Duodenal mucosa (tissue), 2 donors: ENCODE data around the gene EVC2.

Experiments used
- H3K27ac ChIP-seq: one replicate; pipeline ENCODE4 v1.7.0; 2013; ENCODE audit warnings: low read depth, low read length
- H3K27me3 ChIP-seq, 2 donors: one replicate each; pipeline ENCODE4 v1.7.0; 2013; ENCODE audit warnings: low read length in 2 of 2, control low read depth in 1 of 2; ENCODE audit not compliant: insufficient read depth in 2 of 2, control insufficient read depth in 1 of 2
- H3K36me3 ChIP-seq, 2 donors: one replicate each; pipeline ENCODE4 v1.7.0; 2013; ENCODE audit warnings: low read length in 2 of 2, control low read depth in 1 of 2; ENCODE audit not compliant: insufficient read depth in 2 of 2, control insufficient read depth in 1 of 2
- H3K4me1 ChIP-seq, 2 donors: one replicate each; pipeline ENCODE4 v1.7.0; 2013; ENCODE audit warnings: low read length in 2 of 2, control low read depth in 1 of 2; ENCODE audit not compliant: insufficient read depth in 2 of 2, control insufficient read depth in 1 of 2
- H3K4me3 ChIP-seq, 2 donors: one replicate each; pipeline ENCODE4 v1.7.0; 2013; ENCODE audit warnings: low read length in 2 of 2, low read depth in 1 of 2
- H3K9ac ChIP-seq, 2 donors: one replicate each; pipeline ENCODE4 v1.7.0; 2013; ENCODE audit warnings: low read length in 2 of 2, low read depth in 1 of 2
- H3K9me3 ChIP-seq, 2 donors: one replicate each; pipeline ENCODE4 v1.7.0; 2013; ENCODE audit warnings: low read length in 2 of 2, control low read depth in 1 of 2; ENCODE audit not compliant: control insufficient read depth in 1 of 2

Gene EVC2

GRCh38 chr4:5654791-5655190, 53.6 kb downstream of the EVC2 start:
- no peaks in the 10 kb centered on the region for H3K27me3 ChIP-seq
- H3K9me3 ChIP-seq: no peaks in the 10 kb centered on the region
- H3K27ac ChIP-seq: no peak overlapping the region
- no peak overlapping the region for H3K9ac ChIP-seq
- no peaks in the 10 kb centered on the region for H3K4me1 ChIP-seq
- no peak overlapping the region for H3K4me3 ChIP-seq
- H3K36me3 ChIP-seq: no peaks in the 10 kb centered on the region

DNA sequence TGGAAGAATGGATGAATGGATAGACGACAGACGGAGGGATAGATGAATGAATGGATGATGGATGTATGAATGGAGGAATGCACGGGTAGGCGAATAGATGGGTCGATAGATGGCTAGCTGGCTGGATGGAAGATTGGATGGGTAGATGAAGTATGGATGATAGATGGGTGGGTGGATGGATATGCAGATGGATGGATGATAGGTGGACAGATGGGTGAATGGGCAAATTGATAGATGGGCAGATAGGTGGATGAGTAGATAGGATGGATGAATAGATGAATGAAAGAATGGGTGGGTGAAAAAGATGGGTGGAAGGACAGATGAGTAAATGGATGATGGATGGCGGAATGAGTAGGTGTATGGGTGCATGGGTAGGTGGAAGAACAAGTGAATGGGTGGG, 57.3 kb downstream of the EVC2 start:
- Histone ChIP-seq H3K27ac (no peak overlapping the region), H3K4me1 (no peaks in the 10 kb centered on the region), H3K27me3 (no peaks in the 10 kb centered on the region), H3K9me3 (no peaks in the 10 kb centered on the region), H3K4me3 (no peak overlapping the region), H3K9ac (no peak overlapping the region), H3K36me3 (no peaks in the 10 kb centered on the region)

GRCh38 chr4:5650040-5650439, 58.3 kb downstream of the EVC2 start:
- H3K36me3 ChIP-seq: no peaks in the 10 kb centered on the region
- H3K9me3 ChIP-seq: no peaks in the 10 kb centered on the region
- H3K27ac ChIP-seq: no peak overlapping the region
- no peak overlapping the region for H3K9ac ChIP-seq
- H3K4me3 ChIP-seq: no peak overlapping the region
- H3K27me3 ChIP-seq: no peaks in the 10 kb centered on the region
- no peaks in the 10 kb centered on the region for H3K4me1 ChIP-seq

GRCh38 chr4:5647351-5647750, 61.0 kb downstream of the EVC2 start:
- H3K9me3 ChIP-seq: no peaks in the 10 kb centered on the region
- H3K27ac ChIP-seq: no peak overlapping the region
- H3K36me3 ChIP-seq: no peaks in the 10 kb centered on the region
- no peak overlapping the region for H3K4me3 ChIP-seq
- no peaks in the 10 kb centered on the region for H3K4me1 ChIP-seq
- no peak overlapping the region for H3K9ac ChIP-seq
- H3K27me3 ChIP-seq: no peaks in the 10 kb centered on the region

DNA sequence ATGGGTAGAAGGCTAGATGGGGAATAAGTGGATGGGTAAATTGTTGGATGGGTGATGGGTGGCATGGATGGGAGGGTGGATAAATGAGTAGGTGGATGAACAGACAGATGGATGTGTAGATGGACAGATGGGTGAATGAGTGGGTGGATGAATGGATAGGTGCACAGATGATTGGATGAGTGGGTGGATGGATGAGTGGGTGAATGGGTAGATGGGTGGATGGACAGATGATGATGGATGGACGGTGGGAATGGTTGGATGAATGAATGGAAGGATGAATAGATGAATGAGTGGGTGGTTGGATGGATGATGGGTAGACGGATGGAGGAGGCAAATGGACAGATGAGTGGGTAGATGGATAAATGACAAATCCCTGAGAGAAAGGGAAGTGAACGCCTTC, 68.3 kb downstream of the EVC2 start:
- peaks cover 0 to 7% of the 10 kb centered on the region in 2 donors for H3K36me3 ChIP-seq
- H3K27me3 ChIP-seq: no peaks in the 10 kb centered on the region
- no peak overlapping the region for H3K4me3 ChIP-seq
- no peak overlapping the region for H3K27ac ChIP-seq
- no peaks in the 10 kb centered on the region for H3K9me3 ChIP-seq
- no peaks in the 10 kb centered on the region for H3K4me1 ChIP-seq
- H3K9ac ChIP-seq: no peak overlapping the region

- no peaks in the 10 kb centered on the region for H3K27me3 ChIP-seq
- no peaks in the 10 kb centered on the region for H3K4me1 ChIP-seq
- H3K9me3 ChIP-seq: no peaks in the 10 kb centered on the region
- H3K27ac ChIP-seq: no peak overlapping the region
- H3K4me3 ChIP-seq: no peak overlapping the region
- peaks cover 0 to 7% of the 10 kb centered on the region in 2 donors for H3K36me3 ChIP-seq
- no peak overlapping the region for H3K9ac ChIP-seq
These were observed 68.8 kb downstream of the EVC2 start for GRCh38 chr4:5639556-5639955.

DNA sequence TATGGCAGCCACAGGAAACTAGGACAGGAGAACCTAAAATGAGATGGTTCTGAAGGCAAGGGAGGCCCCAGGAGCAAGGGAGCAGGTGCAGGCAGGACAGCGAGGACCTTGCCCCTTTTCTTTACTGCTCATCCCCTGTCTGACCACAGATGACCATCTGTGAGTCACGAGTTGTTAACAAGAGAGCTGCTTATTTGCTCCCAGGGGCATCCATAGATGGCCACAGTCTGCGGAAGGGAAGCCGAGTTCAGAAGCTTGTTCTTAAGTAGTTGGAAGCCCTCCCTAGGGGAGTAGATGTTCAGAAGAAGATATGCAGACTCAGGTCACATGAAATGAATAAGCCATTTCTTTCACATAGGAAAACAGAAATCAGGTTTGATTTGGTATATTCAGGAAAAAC, 69.4 kb downstream of the EVC2 start:
- Histone ChIP-seq H3K27ac (no peak overlapping the region), H3K4me1 (no peaks in the 10 kb centered on the region), H3K36me3 (peaks cover 0 to 7% of the 10 kb centered on the region in 2 donors), H3K4me3 (no peak overlapping the region), H3K9ac (no peak overlapping the region), H3K9me3 (no peaks in the 10 kb centered on the region), H3K27me3 (no peaks in the 10 kb centered on the region)

DNA sequence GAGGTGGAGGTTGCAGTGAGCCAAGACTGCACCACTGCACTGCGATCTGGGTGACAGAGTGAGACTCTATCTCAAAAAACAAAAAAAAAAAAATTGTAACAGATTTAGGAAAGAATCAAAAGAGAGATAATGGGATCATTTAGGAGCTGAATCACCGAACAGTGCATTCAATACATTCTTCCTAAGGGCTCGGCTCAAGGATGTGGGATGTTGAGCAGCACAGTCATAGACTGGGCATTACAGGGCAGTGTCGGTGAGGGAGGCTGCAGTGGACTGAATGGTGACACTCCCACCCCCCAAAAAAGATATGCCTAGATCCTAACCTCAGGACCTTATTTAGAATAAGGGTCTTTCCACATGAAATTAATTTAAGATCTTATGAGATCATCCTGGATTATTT, 70.0 kb downstream of the EVC2 start:
- no peak overlapping the region for H3K27ac ChIP-seq

DNA sequence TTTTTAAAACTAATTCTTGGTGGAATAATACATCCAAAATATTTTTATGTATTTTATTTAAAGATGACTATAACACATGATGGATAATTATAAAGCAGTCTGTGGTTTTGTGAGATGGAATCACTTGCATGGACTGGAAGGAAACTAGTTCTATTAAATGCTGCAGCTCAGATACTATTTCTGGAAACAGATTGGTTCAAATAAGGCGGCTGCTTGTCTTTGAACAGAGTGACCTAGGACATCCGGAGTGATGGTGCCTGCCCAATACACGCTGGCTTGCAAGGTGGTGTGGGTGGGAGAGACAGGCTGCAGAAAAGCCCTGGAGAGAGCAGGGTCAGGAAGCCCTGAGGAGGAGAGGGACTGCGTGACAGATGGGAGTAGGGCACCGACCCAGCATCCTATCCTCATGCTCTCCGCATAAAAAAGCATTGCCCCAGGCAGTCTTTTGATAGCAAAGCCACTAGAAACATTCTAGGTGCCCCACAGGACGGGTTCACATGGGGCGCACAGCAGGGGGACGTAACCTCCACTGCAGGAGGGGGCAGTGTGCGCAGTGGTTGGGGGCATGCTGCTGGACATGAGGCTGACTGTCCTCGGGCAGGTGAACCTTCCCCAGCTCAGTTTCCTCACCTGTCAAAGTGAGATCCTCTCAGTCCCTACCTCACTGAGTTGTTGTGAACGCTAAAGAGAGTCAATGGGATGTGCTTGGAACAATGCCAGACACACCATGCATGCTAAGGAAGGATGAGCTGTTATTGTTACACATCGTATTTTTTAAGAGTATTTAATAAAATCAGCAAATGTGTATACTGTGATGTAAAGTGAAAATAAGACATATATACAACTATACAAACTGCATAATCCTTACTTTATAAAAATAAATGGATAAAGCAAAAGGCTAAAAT, 71.3 kb downstream of the EVC2 start:
- H3K27ac ChIP-seq: no peak overlapping the region
- H3K9ac ChIP-seq: no peak overlapping the region
- H3K36me3 ChIP-seq: peaks cover 0 to 9% of the 10 kb centered on the region in 2 donors
- H3K4me3 ChIP-seq: no peak overlapping the region
- no peaks in the 10 kb centered on the region for H3K27me3 ChIP-seq
- H3K4me1 ChIP-seq: no peaks in the 10 kb centered on the region
- no peaks in the 10 kb centered on the region for H3K9me3 ChIP-seq

More for the DNA sequence above, 70.0 kb downstream of the EVC2 start:
- H3K9ac ChIP-seq: no peak overlapping the region
- H3K27me3 ChIP-seq: no peaks in the 10 kb centered on the region
- peaks cover 0 to 7% of the 10 kb centered on the region in 2 donors for H3K36me3 ChIP-seq
- H3K9me3 ChIP-seq: no peaks in the 10 kb centered on the region
- H3K4me1 ChIP-seq: no peaks in the 10 kb centered on the region
- no peak overlapping the region for H3K4me3 ChIP-seq

DNA sequence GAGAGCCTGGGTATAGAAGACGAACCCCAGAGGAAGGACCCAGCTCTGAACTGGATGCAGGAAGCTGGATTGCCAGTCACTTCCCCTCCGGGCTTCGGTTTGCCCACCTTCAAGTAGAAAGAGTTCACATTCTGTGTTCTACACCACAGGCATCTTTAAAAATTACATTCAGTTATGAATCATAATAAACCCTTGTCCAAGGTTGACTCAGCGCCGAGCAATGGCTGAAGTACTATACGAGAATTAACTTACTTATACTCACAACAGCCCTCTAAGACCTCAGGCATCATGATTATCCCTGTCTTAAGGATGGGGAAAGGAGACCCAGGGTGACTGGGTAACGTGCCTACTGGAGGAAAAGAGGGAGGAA, 72.5 kb downstream of the EVC2 start:
- Histone ChIP-seq H3K27ac (no peak overlapping the region), H3K9ac (no peak overlapping the region), H3K9me3 (no peaks in the 10 kb centered on the region), H3K4me3 (no peak overlapping the region), H3K4me1 (no peaks in the 10 kb centered on the region), H3K27me3 (no peaks in the 10 kb centered on the region), H3K36me3 (peaks cover 0 to 11% of the 10 kb centered on the region in 2 donors)
